ENCODE data around the gene PAIP2.
"Not testable (repeated sequence)": the region's sequence is repeated elsewhere in the genome, so short reads cannot be mapped to it uniquely, and the experiment has no call there.

The PAIP2 gene

DNA sequence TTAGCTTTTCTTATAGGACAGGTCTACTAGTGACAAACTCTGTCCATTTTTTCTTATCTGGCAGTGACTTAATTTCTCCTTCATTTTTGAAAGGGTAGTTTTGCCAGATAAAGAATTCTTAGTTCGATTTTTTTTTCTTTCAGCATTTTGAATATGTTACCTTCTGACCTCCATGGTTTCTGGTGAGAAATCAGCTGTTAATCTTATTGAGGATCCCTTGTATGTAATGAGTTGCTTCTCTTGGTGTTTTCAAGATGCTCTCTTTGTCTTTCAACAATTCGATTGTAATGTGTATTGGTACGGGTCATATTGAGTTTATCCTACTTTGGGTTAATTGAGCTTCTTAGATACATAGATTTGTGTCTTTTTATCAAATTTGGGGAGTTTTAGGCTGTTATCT lies 12.5 kb downstream of the PAIP2 start:
- H3K9me3 ChIP-seq (ENCODE audit: control insufficient read depth, insufficient read depth, low read length) = no peaks in the 10 kb centered on the region
- no peak overlapping the region for H3K9ac ChIP-seq (ENCODE audit: low read depth, low read length)
- H3K36me3 ChIP-seq (ENCODE audit: insufficient read depth, low read length) = no peaks in the 10 kb centered on the region
- no peaks in the 10 kb centered on the region for H3K4me1 ChIP-seq (ENCODE audit: insufficient read depth, low read length)

DNA sequence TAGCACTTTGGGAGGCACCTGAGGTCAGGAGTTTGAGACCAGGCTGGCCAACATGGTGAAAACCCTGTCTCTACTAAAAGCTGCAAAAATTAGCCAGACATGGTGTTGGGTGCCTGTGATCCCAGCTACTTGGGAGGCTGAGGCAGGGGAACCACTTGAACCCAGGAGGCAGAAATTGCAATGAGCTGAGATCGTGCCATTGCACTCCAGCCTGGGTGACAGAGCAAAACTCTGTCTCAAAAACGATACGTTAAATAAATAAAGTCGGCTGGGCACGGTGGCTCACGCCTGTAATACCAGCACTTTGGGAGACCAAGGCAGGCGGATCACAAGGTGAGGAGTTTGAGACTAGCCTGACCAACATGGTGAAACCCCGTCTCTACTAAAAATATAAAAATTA lies 14.2 kb downstream of the PAIP2 start:
- not testable (repeated sequence) for H3K9ac ChIP-seq (ENCODE audit: low read depth, low read length); H3K36me3 ChIP-seq (ENCODE audit: insufficient read depth, low read length); H3K4me1 ChIP-seq (ENCODE audit: insufficient read depth, low read length); H3K9me3 ChIP-seq (ENCODE audit: control insufficient read depth, insufficient read depth, low read length)

DNA sequence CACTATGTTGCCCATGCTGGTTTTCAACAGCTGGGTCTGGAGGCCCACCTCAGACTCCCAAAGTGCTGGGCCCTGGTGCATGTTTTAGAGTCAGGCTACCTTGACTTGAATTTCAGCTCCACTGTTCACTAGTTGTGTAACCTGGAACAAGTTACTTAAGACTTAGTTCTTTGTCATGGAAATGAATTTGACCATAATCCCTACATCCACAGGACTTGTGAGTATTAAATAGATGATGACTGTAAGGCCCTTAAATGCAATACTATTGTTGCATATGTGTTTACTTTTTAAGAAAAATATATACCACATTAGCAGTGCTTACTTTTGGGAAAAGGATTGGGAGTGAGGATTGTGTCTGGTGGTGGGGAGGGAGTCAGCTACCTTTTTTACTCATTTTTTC lies 16.4 kb downstream of the PAIP2 start:
- Histone ChIP-seq H3K4me1 (ENCODE audit: insufficient read depth, low read length) (no peaks in the 10 kb centered on the region), H3K9ac (ENCODE audit: low read depth, low read length) (no peak overlapping the region), H3K36me3 (ENCODE audit: insufficient read depth, low read length) (no peaks in the 10 kb centered on the region; the same call in 1 of the 2 replicates), H3K9me3 (ENCODE audit: control insufficient read depth, insufficient read depth, low read length) (no peaks in the 10 kb centered on the region)

DNA sequence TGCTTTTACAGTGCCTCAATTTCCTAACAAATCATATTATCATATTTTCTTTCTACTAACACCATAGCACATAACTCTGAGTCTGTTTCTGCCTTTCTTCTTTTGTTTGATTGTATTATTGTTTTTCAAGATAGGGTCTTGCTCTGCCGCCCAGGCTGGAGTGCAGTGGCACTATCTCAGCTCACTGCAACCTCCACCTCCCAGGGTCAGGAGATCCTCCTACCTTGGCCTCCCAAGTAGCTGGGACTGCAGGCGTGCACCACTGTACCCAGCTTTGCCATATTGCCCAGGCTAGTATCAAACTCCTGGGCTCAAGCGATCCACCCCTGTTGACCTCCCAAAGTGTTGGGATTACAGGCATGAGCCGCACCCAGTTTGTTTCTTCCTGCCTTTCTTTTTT lies 18.7 kb downstream of the PAIP2 start:
- H3K4me1 ChIP-seq (ENCODE audit: insufficient read depth, low read length) = no peaks in the 10 kb centered on the region
- H3K9me3 ChIP-seq (ENCODE audit: control insufficient read depth, insufficient read depth, low read length) = no peaks in the 10 kb centered on the region
- H3K36me3 ChIP-seq (ENCODE audit: insufficient read depth, low read length) = peaks cover 17% of the 10 kb centered on the region
- no peak overlapping the region for H3K9ac ChIP-seq (ENCODE audit: low read depth, low read length)

DNA sequence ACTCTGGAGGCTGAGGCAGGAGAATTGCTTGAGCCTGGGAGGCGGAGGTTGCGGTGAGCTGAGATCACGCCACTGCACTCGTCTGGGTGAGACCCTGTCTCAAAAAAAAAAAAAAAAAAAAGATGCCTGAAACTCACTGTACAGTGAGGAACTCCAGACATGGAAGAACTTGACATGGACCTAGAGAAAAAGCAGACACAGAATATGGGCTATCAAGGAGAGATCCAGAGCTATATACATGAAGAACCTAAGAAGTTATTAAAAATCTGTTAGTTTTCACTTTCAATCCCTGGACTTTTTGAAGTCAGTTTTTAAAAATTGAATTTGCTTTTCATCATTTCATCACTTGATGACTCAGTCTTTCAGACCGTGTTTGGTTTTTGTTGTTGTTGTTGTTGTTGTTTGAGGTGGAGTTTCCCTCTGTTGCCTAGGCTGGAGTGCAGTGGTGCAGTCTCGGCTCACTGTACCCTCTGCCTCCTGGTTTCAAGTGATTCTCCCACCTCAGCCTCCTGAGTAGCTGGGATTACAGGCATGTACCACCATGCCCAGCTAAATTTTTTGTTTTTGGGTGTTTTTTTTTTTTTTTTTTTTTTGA lies 20.3 kb downstream of the PAIP2 start:
- Histone ChIP-seq H3K9ac (ENCODE audit: low read depth, low read length) (no peak overlapping the region), H3K36me3 (ENCODE audit: insufficient read depth, low read length) (peaks cover 27% of the 10 kb centered on the region), H3K4me1 (ENCODE audit: insufficient read depth, low read length) (no peaks in the 10 kb centered on the region), H3K9me3 (ENCODE audit: control insufficient read depth, insufficient read depth, low read length) (no peaks in the 10 kb centered on the region)

DNA sequence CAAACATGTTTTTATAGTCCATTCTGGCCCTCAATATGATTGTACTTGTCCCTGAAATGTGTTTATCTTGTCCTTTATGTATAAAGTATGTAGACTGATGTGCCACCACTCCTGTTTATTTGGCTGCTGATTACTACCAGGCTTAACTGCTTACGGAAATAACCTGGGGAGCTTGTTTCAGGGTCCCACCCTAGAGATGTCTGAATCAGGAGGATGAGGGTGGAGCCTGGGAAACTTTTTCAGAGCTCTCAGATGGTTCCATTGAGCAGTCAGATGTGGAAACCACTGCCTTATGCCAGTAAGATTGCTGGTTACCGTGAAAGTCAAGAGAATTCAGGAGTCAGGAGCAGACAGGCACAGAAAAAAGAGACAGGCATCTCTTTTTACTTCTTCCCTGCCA lies 22.3 kb downstream of the PAIP2 start:
- H3K36me3 ChIP-seq (ENCODE audit: insufficient read depth, low read length) = peaks cover 31% of the 10 kb centered on the region

DNA sequence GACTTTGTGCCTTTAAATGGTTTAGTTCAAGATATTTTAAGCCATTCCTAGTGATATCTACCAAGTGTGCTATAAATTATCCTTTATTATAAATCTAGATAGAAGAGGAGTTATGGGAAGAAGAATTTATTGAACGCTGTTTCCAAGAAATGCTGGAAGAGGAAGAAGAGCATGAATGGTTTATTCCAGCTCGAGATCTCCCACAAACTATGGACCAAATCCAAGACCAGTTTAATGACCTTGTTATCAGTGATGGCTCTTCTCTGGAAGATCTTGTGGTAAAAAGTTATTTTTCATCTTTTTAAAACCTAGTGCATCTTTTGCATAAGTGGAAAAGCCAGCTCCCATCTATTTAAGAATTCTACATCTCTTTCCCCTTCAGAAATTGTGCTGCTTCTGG lies 22.8 kb downstream of the PAIP2 start:
- H3K4me1 ChIP-seq (ENCODE audit: insufficient read depth, low read length) = no peaks in the 10 kb centered on the region
- no peak overlapping the region for H3K9ac ChIP-seq (ENCODE audit: low read depth, low read length)
- no peaks in the 10 kb centered on the region for H3K9me3 ChIP-seq (ENCODE audit: control insufficient read depth, insufficient read depth, low read length)
- H3K36me3 ChIP-seq (ENCODE audit: insufficient read depth, low read length) = peaks cover 33% of the 10 kb centered on the region

More for the DNA sequence above, 22.3 kb downstream of the PAIP2 start:
- H3K4me1 ChIP-seq (ENCODE audit: insufficient read depth, low read length) = no peaks in the 10 kb centered on the region
- no peak overlapping the region for H3K9ac ChIP-seq (ENCODE audit: low read depth, low read length)
- H3K9me3 ChIP-seq (ENCODE audit: control insufficient read depth, insufficient read depth, low read length) = no peaks in the 10 kb centered on the region

DNA sequence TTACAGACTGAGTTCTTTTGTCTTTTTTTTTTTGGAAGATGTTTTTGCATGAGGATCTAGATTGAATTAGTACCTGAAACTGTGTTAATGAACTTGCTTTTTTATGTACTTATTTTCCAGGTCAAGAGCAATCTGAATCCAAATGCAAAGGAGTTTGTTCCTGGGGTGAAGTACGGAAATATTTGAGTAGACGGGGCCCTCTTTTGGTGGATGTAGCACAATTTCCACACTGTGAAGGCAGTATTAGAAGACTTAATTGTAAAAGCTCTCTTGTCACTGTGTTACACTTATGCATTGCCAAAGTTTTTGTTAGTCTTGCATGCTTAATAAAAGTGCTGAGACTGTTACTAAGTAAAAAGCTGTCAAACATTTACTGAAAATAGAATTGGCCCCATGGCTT lies 27.0 kb downstream of the PAIP2 start:
- Histone ChIP-seq H3K9me3 (ENCODE audit: control insufficient read depth, insufficient read depth, low read length) (no peaks in the 10 kb centered on the region), H3K9ac (ENCODE audit: low read depth, low read length) (no peak overlapping the region), H3K36me3 (ENCODE audit: insufficient read depth, low read length) (peaks cover 39% of the 10 kb centered on the region), H3K4me1 (ENCODE audit: insufficient read depth, low read length) (no peaks in the 10 kb centered on the region)

DNA sequence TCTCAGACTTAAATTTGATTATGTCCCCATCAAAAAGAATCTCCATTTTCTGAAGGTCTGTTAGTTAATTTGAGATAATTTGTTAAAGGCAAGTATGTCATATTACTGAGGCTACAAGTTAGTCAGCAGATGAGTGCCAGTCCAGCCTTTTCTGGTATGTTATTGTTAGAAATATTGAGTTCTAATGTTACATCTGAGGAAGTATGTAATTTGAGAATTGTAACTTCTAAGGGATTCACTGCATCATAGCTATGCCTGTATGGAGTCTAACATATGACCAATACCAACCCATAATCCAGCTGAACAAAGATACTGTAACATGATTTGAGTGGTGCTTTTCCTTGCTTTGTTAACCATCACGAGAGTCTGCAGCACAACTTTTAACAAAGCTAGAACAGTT lies 27.5 kb downstream of the PAIP2 start:
- Histone ChIP-seq H3K36me3 (ENCODE audit: insufficient read depth, low read length) (peaks cover 33% of the 10 kb centered on the region), H3K9me3 (ENCODE audit: control insufficient read depth, insufficient read depth, low read length) (no peaks in the 10 kb centered on the region), H3K9ac (ENCODE audit: low read depth, low read length) (no peak overlapping the region), H3K4me1 (ENCODE audit: insufficient read depth, low read length) (no peaks in the 10 kb centered on the region)

DNA sequence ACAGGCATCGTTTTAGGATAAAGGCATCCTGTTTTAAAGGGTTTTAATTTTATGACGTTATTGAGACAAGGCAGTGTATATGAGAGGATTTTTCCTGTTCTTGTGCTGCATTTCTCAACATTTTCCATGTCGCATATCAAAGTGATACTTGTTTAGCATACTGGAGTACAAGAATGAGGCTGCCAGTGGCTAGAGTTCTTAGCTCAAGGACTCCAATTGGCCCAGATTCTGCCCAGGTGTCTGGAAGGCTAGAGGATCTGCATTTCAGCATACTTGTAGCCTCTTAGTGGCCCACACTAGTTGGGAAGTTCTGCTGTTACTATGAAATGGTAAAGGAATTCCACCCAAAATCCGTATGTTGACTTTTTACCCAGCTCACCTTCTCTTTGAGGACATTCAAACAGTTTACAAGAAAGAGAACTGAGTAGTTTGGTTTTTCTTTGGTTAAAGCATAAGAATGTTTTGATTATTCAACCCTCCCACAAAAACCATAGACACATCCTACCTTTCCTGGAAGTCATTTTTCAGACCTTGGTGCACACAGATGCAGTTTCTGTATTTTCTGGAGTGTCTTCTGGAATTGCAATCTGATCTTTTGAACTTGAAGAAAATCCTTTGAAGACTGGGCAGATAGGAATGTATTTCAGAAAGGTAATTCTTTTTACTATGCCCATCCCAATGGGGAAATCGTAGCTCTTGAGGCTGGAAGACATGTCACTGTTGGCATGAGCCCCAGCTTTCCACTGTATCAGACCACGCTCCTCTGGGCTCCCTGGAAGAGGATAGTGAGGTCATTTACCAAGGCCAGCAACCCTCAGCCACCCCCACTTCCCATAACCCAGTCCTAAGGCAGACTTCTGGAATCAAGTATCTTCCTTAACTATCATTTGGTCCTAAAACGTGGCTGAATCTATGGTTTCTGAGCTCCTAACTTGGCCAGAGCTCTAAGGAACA lies 30.1 kb downstream of the PAIP2 start:
- H3K9me3 ChIP-seq (ENCODE audit: control insufficient read depth, insufficient read depth, low read length) = no peaks in the 10 kb centered on the region
- H3K9ac ChIP-seq (ENCODE audit: low read depth, low read length) = no peak overlapping the region
- H3K36me3 ChIP-seq (ENCODE audit: insufficient read depth, low read length) = peaks cover 17% of the 10 kb centered on the region
- H3K4me1 ChIP-seq (ENCODE audit: insufficient read depth, low read length) = no peaks in the 10 kb centered on the region

DNA sequence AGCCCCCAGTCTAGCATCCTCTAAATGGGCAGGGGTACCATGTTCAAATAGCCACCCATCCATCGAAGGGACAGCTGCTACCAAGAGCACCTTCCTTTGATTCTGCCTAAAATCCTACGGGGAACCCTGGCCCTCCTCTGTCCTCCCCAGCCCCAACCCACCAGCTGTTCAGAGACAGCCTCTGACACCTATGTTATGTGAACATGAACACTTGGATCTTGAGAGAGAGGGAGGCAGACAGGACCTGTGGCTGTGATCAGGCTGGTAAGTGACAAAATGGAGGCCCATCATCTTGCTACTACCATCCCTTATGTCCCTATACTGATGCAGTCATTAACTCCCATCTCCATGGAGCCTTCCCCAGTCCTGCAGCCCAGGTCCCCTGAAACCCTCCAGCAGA lies 33.3 kb downstream of the PAIP2 start:
- H3K9ac ChIP-seq (ENCODE audit: low read depth, low read length) = no peak overlapping the region
- peaks cover 9% of the 10 kb centered on the region for H3K36me3 ChIP-seq (ENCODE audit: insufficient read depth, low read length)
- H3K4me1 ChIP-seq (ENCODE audit: insufficient read depth, low read length) = no peaks in the 10 kb centered on the region; the same call in 1 of the 2 replicates
- H3K9me3 ChIP-seq (ENCODE audit: control insufficient read depth, insufficient read depth, low read length) = no peaks in the 10 kb centered on the region

DNA sequence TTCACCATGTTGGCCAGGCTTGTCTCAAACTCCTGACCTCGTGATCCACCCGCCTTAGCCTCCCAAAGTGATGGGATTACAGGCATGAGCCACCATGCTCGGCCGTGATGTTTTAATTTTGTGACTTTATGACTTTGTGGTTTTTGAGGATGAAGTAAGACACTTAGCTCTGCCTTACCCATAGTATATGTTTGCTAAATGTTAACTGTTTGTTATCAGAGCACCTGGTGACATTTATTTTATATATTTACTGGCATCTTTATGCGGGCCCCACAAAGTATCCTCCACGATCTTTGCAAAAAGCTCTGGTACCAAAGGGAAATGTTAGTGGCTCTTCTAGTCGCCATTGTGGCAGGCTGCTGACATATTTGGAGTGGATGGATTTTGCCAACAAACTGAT lies 34.7 kb downstream of the PAIP2 start:
- Histone ChIP-seq H3K36me3 (ENCODE audit: insufficient read depth, low read length) (peaks cover 5% of the 10 kb centered on the region), H3K9ac (ENCODE audit: low read depth, low read length) (no peak overlapping the region), H3K4me1 (ENCODE audit: insufficient read depth, low read length) (no peaks in the 10 kb centered on the region; the same call in 1 of the 2 replicates), H3K9me3 (ENCODE audit: control insufficient read depth, insufficient read depth, low read length) (no peaks in the 10 kb centered on the region; the same call in 1 of the 2 replicates)

DNA sequence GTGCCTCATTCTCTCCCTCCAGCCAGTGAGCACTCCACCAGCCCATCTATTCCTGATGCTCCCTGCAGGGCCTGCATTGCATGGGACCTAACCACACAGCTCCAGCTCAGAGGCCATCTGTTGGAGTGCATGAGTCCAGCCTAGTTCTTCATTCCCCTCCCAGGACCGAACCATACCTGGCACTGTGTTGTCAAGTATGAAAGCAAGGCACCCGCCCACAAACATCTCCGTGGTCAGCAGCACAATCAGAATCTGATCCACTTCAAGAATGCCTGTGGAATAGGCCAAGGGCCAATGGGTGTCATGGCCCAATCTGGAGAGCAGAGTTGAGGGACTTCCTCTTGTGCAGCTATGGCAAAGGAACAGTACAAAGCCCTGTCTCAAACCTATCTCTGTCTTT lies 35.6 kb downstream of the PAIP2 start:
- Histone ChIP-seq H3K36me3 (ENCODE audit: insufficient read depth, low read length) (no peaks in the 10 kb centered on the region), H3K9ac (ENCODE audit: low read depth, low read length) (no peak overlapping the region), H3K4me1 (ENCODE audit: insufficient read depth, low read length) (no peaks in the 10 kb centered on the region; the same call in 1 of the 2 replicates), H3K9me3 (ENCODE audit: control insufficient read depth, insufficient read depth, low read length) (no peaks in the 10 kb centered on the region; the same call in 1 of the 2 replicates)

DNA sequence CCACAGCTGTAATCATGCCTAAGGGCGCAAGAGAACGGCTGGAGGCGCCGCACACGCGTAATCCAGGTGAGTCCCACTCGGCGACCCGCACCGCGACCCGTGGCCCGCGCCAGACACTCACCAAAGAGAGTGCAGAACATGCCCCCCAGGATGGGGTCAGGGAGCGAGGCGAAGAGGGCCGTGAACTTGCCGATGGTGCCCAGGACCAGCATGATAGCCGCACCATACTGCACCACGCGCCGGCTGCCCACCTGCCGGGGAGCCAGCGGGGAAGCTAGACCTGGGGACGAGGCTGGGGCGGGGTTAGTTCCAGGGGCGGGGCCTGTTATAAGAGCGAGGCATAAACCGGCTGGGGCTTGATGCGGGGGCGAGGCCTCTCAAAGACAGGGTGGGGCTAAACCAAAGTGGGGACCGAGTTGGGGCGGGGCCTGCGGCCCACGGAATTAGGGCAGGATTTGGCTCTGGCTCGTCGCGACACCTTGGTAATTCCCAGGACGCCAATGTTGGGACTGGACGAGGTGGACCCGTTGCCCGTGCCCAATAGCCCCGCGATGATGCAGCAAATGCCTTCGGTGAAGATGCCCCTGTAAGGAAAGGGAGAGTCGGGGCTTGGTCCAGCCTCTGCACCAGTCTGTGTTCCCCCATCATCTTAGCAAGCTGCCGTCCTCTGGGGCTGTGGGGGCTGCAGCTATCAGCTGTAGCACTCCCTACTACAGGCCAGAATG lies 36.6 kb downstream of the PAIP2 start:
- H3K36me3 ChIP-seq (ENCODE audit: insufficient read depth, low read length) = no peaks in the 10 kb centered on the region
- no peaks in the 10 kb centered on the region; the same call in 1 of the 2 replicates for H3K4me1 ChIP-seq (ENCODE audit: insufficient read depth, low read length)
- H3K9ac ChIP-seq (ENCODE audit: low read depth, low read length) = peak overlapping the region; percentile 37; the same call in 1 of the 2 replicates
- H3K9me3 ChIP-seq (ENCODE audit: control insufficient read depth, insufficient read depth, low read length) = no peaks in the 10 kb centered on the region; the same call in 1 of the 2 replicates
